ENCODE data around the gene CACNA1D.

DNA sequence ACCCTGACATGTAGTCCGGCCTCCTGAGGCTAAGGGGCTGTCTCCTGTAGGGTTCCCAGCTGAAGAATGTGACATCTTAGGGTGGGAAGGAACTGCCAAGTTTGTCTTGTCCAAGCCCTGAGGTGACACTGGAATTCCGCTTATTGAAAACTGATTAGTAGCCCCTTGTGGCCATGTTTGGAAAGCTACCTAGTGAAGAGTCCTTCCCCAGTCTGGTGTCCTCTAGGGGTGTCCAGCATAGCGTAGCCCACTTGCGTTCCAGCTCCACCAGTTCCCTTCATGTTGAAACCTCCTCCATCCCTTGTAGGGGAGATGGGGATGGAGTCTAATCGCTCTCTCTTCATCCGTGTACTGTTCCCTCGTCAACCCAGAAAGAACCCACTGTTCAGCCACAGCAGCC is 272.3 kb downstream of the CACNA1D start:
- TF ChIP-seq, protein P1, sequence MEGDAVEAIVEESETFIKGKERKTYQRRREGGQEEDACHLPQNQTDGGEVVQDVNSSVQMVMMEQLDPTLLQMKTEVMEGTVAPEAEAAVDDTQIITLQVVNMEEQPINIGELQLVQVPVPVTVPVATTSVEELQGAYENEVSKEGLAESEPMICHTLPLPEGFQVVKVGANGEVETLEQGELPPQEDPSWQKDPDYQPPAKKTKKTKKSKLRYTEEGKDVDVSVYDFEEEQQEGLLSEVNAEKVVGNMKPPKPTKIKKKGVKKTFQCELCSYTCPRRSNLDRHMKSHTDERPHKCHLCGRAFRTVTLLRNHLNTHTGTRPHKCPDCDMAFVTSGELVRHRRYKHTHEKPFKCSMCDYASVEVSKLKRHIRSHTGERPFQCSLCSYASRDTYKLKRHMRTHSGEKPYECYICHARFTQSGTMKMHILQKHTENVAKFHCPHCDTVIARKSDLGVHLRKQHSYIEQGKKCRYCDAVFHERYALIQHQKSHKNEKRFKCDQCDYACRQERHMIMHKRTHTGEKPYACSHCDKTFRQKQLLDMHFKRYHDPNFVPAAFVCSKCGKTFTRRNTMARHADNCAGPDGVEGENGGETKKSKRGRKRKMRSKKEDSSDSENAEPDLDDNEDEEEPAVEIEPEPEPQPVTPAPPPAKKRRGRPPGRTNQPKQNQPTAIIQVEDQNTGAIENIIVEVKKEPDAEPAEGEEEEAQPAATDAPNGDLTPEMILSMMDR (IDR thresholded peaks at IDR 0.05), result no peak
- TF ChIP-seq POLR2A (IDR thresholded peaks at IDR 0.05) (no peak), EP300 (IDR thresholded peaks at IDR 0.05) (no peak)
